A549 (cell line): ENCODE results near the gene ABHD8. TPM values are rescaled to one million over a fixed set of nuclear protein-coding genes. Genes with fewer than 3 reads are reported as not detected.

Experiments used
- ATAC-seq, 2 experiments: fragments of 200-7000 bp in 1 of 2; fragments of >200 bp in 1 of 2; cut with Nextera tagmentation in 1 of 2; cut with Tn5 transposase in 1 of 2; 3 replicates each; pipeline versions ENCODE4 v1.8.0 to v1.9.1; 2018 to 2020; ENCODE audit warnings: mild to moderate bottlenecking in 1 of 2, moderate library complexity in 1 of 2
- CTCF ChIA-PET: fragments of 300-600 bp; sonication (Branson Sonifier 250); formaldehyde crosslinking; extraction: SDS; loops from one replicate; lab custom pipeline; 2021; ENCODE audit warnings: antibody characterized with exemption, inconsistent platforms; lab: Yijun Ruan, JAX
- POLR2A ChIA-PET: fragments of 350-600 bp; formaldehyde crosslinking; extraction: SDS; loops from one replicate; lab custom pipeline; 2021; ENCODE audit warnings: antibody characterized with exemption, inconsistent platforms; lab: Yijun Ruan, JAX
- DNase-seq, 2 experiments: peaks; one replicate each; pipeline versions ENCODE4 v3.0.0 to v3.0.0-alpha.2; 2011 to 2016; ENCODE audit warnings: low read depth in 1 of 2, low spot score in 1 of 2
- FAIRE-seq: peaks from 2 replicates; lab custom pipeline; 2011; peaks lifted over from hg19 to GRCh38; lab: Jason Lieb, UNC
- H3K27ac ChIP-seq, 2 experiments: fragments of >200 bp; sonication (Bioruptor Twin); formaldehyde crosslinking; 3 replicates each; pipeline ENCODE4 v1.5.1; 2016 to 2017
- H3K4me1 ChIP-seq: fragments of >200 bp; sonication (Bioruptor Twin); formaldehyde crosslinking; 3 replicates; pipeline ENCODE4 v1.6.1; 2016
- H3K4me2 ChIP-seq: fragments of >200 bp; sonication (Bioruptor Twin); formaldehyde crosslinking; 3 replicates; pipeline ENCODE4 v1.6.1; 2016
- H3K4me3 ChIP-seq: fragments of >200 bp; sonication (Bioruptor Twin); formaldehyde crosslinking; 3 replicates; pipeline ENCODE4 v1.5.1; 2016
- H3K9me3 ChIP-seq: fragments of >200 bp; sonication (Bioruptor Twin); formaldehyde crosslinking; 3 replicates; pipeline ENCODE4 v1.6.1; 2016
- ATOH8 ChIP-seq: fragments of 250-450 bp; sonication (Bioruptor Pico); IDR thresholded peaks from 2 replicates; pipeline ENCODE4 v1.5.0; 2020; ENCODE audit warnings: low read depth, mild to moderate bottlenecking, moderate library complexity
- EHMT2 ChIP-seq: fragments of 200-600 bp; sonication (generic); IDR thresholded peaks from 2 replicates; pipeline ENCODE4 v1.6.1; 2016; ENCODE audit warnings: antibody characterized with exemption, low read depth, mild to moderate bottlenecking, moderate library complexity
- EP300 ChIP-seq, 2 experiments: fragments of >200 bp; sonication (Bioruptor Twin); formaldehyde crosslinking; IDR thresholded peaks; 2 replicates in 1 of 2; 3 replicates in 1 of 2; pipeline ENCODE4 v1.6.1; 2016 to 2017
- FOXS1 ChIP-seq: fragments of 250-450 bp; sonication (Bioruptor Pico); IDR thresholded peaks from 2 replicates; pipeline ENCODE4 v1.5.0; 2020; ENCODE audit warnings: mild to moderate bottlenecking, moderate library complexity
- GATA3 ChIP-seq: IDR thresholded peaks from 2 replicates; pipeline ENCODE4 v1.6.1; 2012; ENCODE audit warnings: borderline replicate concordance
- KDM5A ChIP-seq: fragments of 200-600 bp; sonication (generic); IDR thresholded peaks from 2 replicates; pipeline ENCODE4 v1.6.1; 2016; ENCODE audit warnings: antibody characterized with exemption, mild to moderate bottlenecking
- MAZ ChIP-seq: fragments of 150-350 bp; IDR thresholded peaks from 2 replicates; pipeline ENCODE4 v1.6.1; 2014; ENCODE audit warnings: antibody characterized with exemption, low read depth, low read length, borderline replicate concordance
- MYC ChIP-seq: IDR thresholded peaks from 2 replicates; pipeline ENCODE4 v1.6.1; 2012; ENCODE audit warnings: mild to moderate bottlenecking, inconsistent platforms, low read length, improper control_type of control experiment, borderline replicate concordance
- NR3C1 ChIP-seq: fragments of >200 bp; sonication (Bioruptor Twin); formaldehyde crosslinking; IDR thresholded peaks from 3 replicates; pipeline ENCODE4 v1.6.1; 2017
- POLR2A ChIP-seq: IDR thresholded peaks from 2 replicates; pipeline ENCODE4 v1.6.1; 2012; ENCODE audit warnings: mild to moderate bottlenecking, low read length
- REST ChIP-seq: fragments of 200-600 bp; sonication (generic); IDR thresholded peaks from 2 replicates; pipeline ENCODE4 v1.6.1; 2016; ENCODE audit warnings: antibody characterized with exemption, mild to moderate bottlenecking, moderate library complexity
- RFX5 ChIP-seq: fragments of 450-650 bp; IDR thresholded peaks from 2 replicates; pipeline ENCODE4 v1.7.1; 2014; ENCODE audit warnings: antibody characterized with exemption, mild to moderate bottlenecking, moderate library complexity
- TP53 ChIP-seq: fragments of 250-450 bp; sonication (Bioruptor Pico); IDR thresholded peaks from 2 replicates; pipeline ENCODE4 v1.5.0; 2021; ENCODE audit warnings: mild to moderate bottlenecking, moderate library complexity
- USF2 ChIP-seq: fragments of 450-650 bp; IDR thresholded peaks from 2 replicates; pipeline ENCODE4 v1.6.1; 2014; ENCODE audit warnings: antibody characterized with exemption
- ZC3H11A ChIP-seq: fragments of 450-650 bp; IDR thresholded peaks from 2 replicates; pipeline ENCODE4 v1.6.1; 2014; ENCODE audit warnings: antibody characterized with exemption, mild to moderate bottlenecking
- ZSCAN20 ChIP-seq: fragments of 250-450 bp; sonication (Bioruptor Pico); IDR thresholded peaks from 2 replicates; pipeline ENCODE4 v1.8.0; 2022; ENCODE audit warnings: mild to moderate bottlenecking, moderate library complexity
- WGBS: methylation state at CpG from one replicate; pipeline ENCODE4 v1.1.6; 2017; ENCODE audit errors: missing lambda C conversion rate; 5-methylcytosine and 5-hydroxymethylcytosine counted together
- polyA plus RNA-seq, 4 experiments: library from polyadenylated mRNA; depleted of rRNA in 3 of 4; stranded (reverse); fragments of >200 nt; fragmentation: RNase III in 1 of 4; extraction: RNeasy Plus Mini Kit Qiagen cat#74134 plus additional on column Dnase treatment in 1 of 4; gene quantifications; 2 replicates in 3 of 4; 3 replicates in 1 of 4; pipeline ENCODE4 v1.2.3, GENCODE V29; 2011 to 2017

Gene ABHD8
- polyA plus RNA-seq, 2 of the 4 experiments (the other 2 are of a cell fraction) = 2.3 to 4.2 TPM

- no peak for FAIRE-seq
- ChIA-PET POLR2A (interaction anchor here (0.6 to 1.0 kb wide), 4 partner anchors 20 to 292 kb away, joined by 3 to 4 read pairs (median 4); partner anchors contain the start of genes BABAM1 and MRPL34), CTCF (interaction anchor here (0.8 to 2.5 kb wide), 9 partner anchors 10 to 57 kb away, joined by 3 to 9 read pairs (median 3); partner anchors contain the start of genes DDA1 and MRPL34)
- Histone ChIP-seq H3K4me1 (peaks cover 14% of the 10 kb centered on the region), H3K4me2 (peak overlapping the region; percentile 84), H3K4me3 (no peak overlapping the region), H3K9me3 (no peaks in the 10 kb centered on the region), H3K27ac (peak overlapping the region in 1 of 2 experiments; percentile 98; a peak in 3 of 6 replicates)
- WGBS = 93% methylated on average over 25 of the region's 45 CpGs
- DNase-seq = peak; percentile 41 to 90
- peak in 1 of 2 experiments; percentile 6; a peak in 3 of 6 replicates for ATAC-seq
- TF ChIP-seq RFX5 (no peak), EP300 (IDR thresholded peaks at IDR 0.05) (no peak), USF2 (no peak), POLR2A (no peak), MAZ (no peak), ZSCAN20 (CRISPR knock-in tag) (no peak), GATA3 (no peak), NR3C1 (no peak), ATOH8 (no peak), KDM5A (no peak), TP53 (CRISPR knock-in tag) (no peak)
- TF ChIP-seq, all 56 proteins: peak for 0
These were observed 29.7 kb upstream of the ABHD8 start for GRCh38 chr19:17332677-17333581.

- H3K4me2 ChIP-seq = no peak overlapping the region
- TF ChIP-seq TP53 (CRISPR knock-in tag) = no peak
- TF ChIP-seq MYC = no peak
- TF ChIP-seq FOXS1 = no peak
- no peak for TF ChIP-seq ZC3H11A
- no peak for TF ChIP-seq EHMT2
- peak; percentile 27; the same call in 1 of the 2 replicates for TF ChIP-seq REST
- no peak for TF ChIP-seq ATOH8
- TF ChIP-seq, all 56 proteins: peak for 1
- FAIRE-seq (no peak), DNase-seq (no peak), ATAC-seq (no peak)
- CTCF ChIA-PET = interaction anchor here (0.7 to 2.5 kb wide), 8 partner anchors 10 to 133 kb away, joined by 3 to 9 read pairs (median 3); partner anchors contain the start of genes DDA1 and MRPL34
- Histone ChIP-seq H3K27ac (no peak overlapping the region), H3K4me1 (peaks cover 14% of the 10 kb centered on the region), H3K4me3 (no peak overlapping the region), H3K9me3 (no peaks in the 10 kb centered on the region)
- whole genome bisulfite sequencing = 94% methylated on average over 6 of the region's 8 CpGs
- POLR2A ChIA-PET = interaction anchor here (0.6 kb wide), 1 partner anchor 291 kb away, joined by 4 read pairs; no protein-coding TSS in a partner anchor
These were observed 29.1 kb upstream of the ABHD8 start for GRCh38 chr19:17332360-17332676.
